Skeletal muscle satellite cell (primary cell): ENCODE measurements around the gene HDGF.
A peak's percentile ranks its signal among the peaks of the same experiment; 100 is the strongest.

Source experiments
- H3K27me3 ChIP-seq: 2 replicates; pipeline ENCODE4 v1.7.0; 2013; ENCODE audit warnings: low read length; ENCODE audit not compliant: control insufficient read depth, insufficient read depth
- H3K36me3 ChIP-seq: 2 replicates; pipeline ENCODE4 v1.7.0; 2013; ENCODE audit warnings: mild to moderate bottlenecking, control low read depth, low read length; ENCODE audit not compliant: insufficient read depth
- H3K4me1 ChIP-seq: 2 replicates; pipeline ENCODE4 v1.7.0; 2013; ENCODE audit warnings: low read length; ENCODE audit not compliant: control insufficient read depth, insufficient read depth
- H3K4me2 ChIP-seq: 2 replicates; pipeline ENCODE4 v1.7.0; 2013; ENCODE audit warnings: mild to moderate bottlenecking, low read length
- H3K4me3 ChIP-seq: 2 replicates; pipeline ENCODE4 v1.7.0; 2013; ENCODE audit warnings: low read length
- H3K9ac ChIP-seq: 2 replicates; pipeline ENCODE4 v1.7.0; 2013; ENCODE audit warnings: mild to moderate bottlenecking, low read depth, low read length, moderate library complexity
- H3K9me3 ChIP-seq: replicated peaks from 2 replicates; pipeline ENCODE4 v1.7.0; 2013; ENCODE audit warnings: mild to moderate bottlenecking, control low read depth, low read length

The HDGF gene

GRCh38 chr1:156709757-156710489 lies 41.6 kb downstream of the HDGF start:
- Histone ChIP-seq H3K9me3 (no peaks in the 10 kb centered on the region), H3K4me3 (no peak overlapping the region), H3K4me2 (peak overlapping the region; percentile 24), H3K9ac (no peak overlapping the region), H3K27me3 (peaks cover 14% of the 10 kb centered on the region), H3K36me3 (no peaks in the 10 kb centered on the region), H3K4me1 (peaks cover 40% of the 10 kb centered on the region)

GRCh38 chr1:156709031-156709430 lies 42.4 kb downstream of the HDGF start:
- Histone ChIP-seq H3K36me3 (no peaks in the 10 kb centered on the region), H3K4me3 (no peak overlapping the region), H3K4me2 (no peak overlapping the region), H3K4me1 (peaks cover 47% of the 10 kb centered on the region), H3K27me3 (peaks cover 23% of the 10 kb centered on the region), H3K9ac (no peak overlapping the region), H3K9me3 (no peaks in the 10 kb centered on the region)

DNA sequence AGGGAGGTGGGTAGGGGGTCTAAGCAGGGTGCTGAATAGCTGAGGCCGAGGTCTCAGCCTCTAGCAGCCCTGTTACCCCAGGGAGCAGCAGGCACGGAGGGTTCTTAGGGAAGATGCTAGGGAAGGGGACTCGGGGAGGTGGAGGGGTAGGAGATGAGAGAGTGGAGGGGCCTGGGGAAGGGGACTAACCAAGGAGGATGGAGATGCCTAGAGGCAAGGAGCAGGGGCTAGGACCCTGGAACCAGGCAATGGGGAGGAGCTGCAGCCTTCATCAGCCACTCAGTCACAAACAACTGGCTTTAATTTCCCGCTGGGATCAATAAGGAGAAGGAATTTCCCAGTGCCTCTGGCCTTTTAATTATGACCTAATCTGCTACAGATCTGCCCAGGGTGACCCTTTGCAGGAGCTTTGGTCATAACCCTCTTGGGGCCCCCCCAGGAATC lies 43.2 kb downstream of the HDGF start:
- Histone ChIP-seq H3K36me3 (no peaks in the 10 kb centered on the region), H3K4me2 (no peak overlapping the region), H3K9me3 (no peaks in the 10 kb centered on the region), H3K4me3 (no peak overlapping the region), H3K9ac (no peak overlapping the region), H3K4me1 (peaks cover 47% of the 10 kb centered on the region), H3K27me3 (peaks cover 31% of the 10 kb centered on the region)

GRCh38 chr1:156707417-156708217 lies 43.9 kb downstream of the HDGF start:
- no peak overlapping the region for H3K4me2 ChIP-seq
- no peak overlapping the region for H3K4me3 ChIP-seq
- no peaks in the 10 kb centered on the region for H3K36me3 ChIP-seq
- no peak overlapping the region for H3K9ac ChIP-seq
- H3K9me3 ChIP-seq, result no peaks in the 10 kb centered on the region
- peaks cover 34% of the 10 kb centered on the region for H3K27me3 ChIP-seq
- H3K4me1 ChIP-seq, result peaks cover 47% of the 10 kb centered on the region

- Histone ChIP-seq H3K4me3 (peak overlapping the region; percentile 66), H3K4me2 (peak overlapping the region; percentile 91), H3K36me3 (no peaks in the 10 kb centered on the region), H3K9me3 (no peaks in the 10 kb centered on the region), H3K27me3 (peaks cover 35% of the 10 kb centered on the region), H3K4me1 (peaks cover 47% of the 10 kb centered on the region), H3K9ac (peak overlapping the region; percentile 33)
Measured at GRCh38 chr1:156706657-156707416, 44.6 kb downstream of the HDGF start.

DNA sequence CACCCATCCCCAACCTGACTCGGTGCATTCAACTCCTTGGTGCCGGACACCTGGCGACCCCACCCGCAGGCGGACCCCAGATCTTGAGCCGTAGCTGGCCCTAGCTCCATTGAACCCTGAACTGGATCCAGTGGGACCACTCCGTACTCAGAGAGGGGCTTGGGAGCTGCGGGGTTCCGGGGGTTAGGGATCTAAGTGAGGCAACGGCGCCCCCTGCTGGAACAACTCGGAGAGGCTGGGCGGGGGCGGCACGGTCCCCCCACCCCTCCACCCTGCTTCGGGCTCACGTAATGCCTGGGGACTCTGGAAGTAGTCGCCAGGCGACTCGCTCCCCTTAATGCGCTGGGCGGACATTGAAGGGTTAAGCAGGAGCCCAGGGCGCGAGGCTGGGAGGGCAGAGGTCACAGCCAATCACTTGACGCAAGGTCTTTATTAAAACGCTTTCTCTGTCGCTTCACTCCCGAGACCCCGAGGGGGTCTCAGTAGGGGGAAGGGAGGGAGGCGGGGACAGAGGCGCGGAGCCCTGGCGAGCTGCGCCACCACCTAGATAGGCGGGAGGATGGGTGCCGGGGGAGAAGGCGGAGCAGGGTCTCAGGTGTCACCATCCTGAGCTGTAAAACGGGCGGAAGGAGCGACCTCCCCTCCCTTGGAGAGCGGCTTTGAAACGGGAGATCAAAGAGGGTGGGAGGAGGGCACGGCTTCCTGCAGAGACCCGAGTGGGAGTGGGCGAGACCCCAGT lies 45.4 kb downstream of the HDGF start:
- H3K27me3 ChIP-seq, result peaks cover 42% of the 10 kb centered on the region
- H3K4me1 ChIP-seq, result peaks cover 47% of the 10 kb centered on the region
- no peaks in the 10 kb centered on the region for H3K9me3 ChIP-seq
- no peaks in the 10 kb centered on the region for H3K36me3 ChIP-seq
- peak overlapping the region; percentile 33 for H3K9ac ChIP-seq
- peak overlapping the region; percentile 91 for H3K4me2 ChIP-seq
- H3K4me3 ChIP-seq, result peak overlapping the region; percentile 66

DNA sequence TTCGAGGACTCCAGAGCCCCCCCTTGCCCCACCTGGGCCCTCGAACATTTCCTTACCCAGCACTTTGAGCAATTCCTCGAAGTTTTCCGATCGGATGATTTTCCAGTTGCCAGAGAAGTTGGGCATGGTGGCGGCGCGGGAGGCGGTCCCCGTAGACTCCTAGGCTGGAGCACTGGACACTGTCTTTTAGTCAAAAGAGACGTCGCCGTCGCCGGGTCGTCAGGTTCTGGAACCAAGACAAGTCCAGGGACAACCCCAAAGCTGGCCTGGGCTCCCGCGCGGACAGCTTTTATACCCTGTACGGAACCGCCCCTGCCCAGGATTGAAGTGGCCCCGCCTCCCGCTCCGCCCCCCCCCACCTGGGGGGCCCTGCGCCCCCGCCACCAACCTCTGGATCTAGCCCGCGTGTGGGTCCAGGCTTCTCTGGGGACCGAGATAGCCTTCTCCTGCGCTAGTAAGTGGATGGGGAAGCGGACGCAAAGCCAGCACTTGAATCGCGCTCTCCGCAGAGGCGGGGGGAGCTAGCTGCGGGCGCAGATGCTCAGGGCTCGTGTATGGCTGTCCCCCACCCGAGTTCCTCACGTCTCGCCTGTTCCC lies 46.1 kb downstream of the HDGF start, which contains the start of gene CRABP2:
CRABP2 (minus strand) TSS at position 263 of the 597 bp plus-strand sequence; CDS start at position 126, 137 bp downstream.
- no peaks in the 10 kb centered on the region for H3K9me3 ChIP-seq
- H3K9ac ChIP-seq, result peak within 1 kb of the TSS; percentile 49
- H3K4me2 ChIP-seq, result peak within 1 kb of the TSS; percentile 91
- peak within 1 kb of the TSS; percentile 66 for H3K4me3 ChIP-seq
- peaks cover 43% of the 10 kb centered on the region for H3K4me1 ChIP-seq
- H3K27me3 ChIP-seq, result peaks cover 46% of the 10 kb centered on the region
- H3K36me3 ChIP-seq, result no peaks in the 10 kb centered on the region

DNA sequence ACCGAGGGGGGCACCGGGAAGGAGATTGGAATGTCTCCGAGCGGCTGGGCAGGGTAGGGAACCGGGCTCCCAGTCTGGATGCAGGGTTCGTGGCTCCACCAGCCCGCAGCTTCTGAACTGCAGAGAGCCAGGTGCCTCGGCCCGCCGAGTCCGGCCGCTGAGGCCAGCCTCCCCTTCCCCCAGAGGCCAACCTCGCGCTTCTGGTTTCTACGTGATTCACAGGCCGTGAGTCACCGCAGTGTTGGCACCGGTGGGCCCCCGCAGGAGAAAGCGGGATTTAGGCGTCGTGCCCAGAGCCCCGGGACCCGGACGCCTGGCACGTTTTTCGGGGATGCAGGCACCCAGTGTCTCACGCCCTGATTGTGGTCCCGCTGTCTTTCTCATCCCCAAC lies 46.5 kb downstream of the HDGF start:
- Histone ChIP-seq H3K27me3 (peaks cover 47% of the 10 kb centered on the region), H3K9ac (peak overlapping the region; percentile 49), H3K4me3 (peak overlapping the region; percentile 64), H3K36me3 (no peaks in the 10 kb centered on the region), H3K4me1 (peaks cover 39% of the 10 kb centered on the region), H3K9me3 (no peaks in the 10 kb centered on the region), H3K4me2 (peak overlapping the region; percentile 91)

DNA sequence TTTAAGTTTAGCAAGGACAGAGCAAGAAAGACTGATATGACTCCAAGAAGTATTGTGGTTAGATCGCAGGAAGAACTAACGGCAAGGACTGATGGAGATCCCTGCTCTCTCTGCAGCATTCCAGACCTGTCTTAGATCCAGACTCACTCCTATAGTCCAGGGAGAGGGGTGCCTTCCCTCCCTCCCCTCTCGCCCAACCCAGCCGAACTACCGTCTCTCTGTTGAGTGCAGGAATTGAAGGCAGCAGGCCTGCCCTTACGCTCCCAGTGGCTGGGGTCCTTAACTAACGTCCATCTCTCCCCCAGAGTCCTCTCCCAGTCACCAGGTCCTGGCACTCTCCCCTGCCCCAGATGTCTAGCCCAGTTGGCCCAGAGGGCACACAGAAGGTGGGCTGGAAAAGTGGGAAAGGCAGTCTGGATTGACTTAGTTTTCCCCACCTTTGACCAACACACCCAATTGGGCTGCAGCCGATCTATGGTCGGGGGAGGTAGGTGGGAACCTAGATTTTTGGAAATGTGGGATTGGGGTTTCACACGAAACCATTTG lies 47.2 kb downstream of the HDGF start:
- Histone ChIP-seq H3K4me3 (no peak overlapping the region), H3K27me3 (peaks cover 47% of the 10 kb centered on the region), H3K4me1 (peaks cover 32% of the 10 kb centered on the region), H3K9me3 (no peaks in the 10 kb centered on the region), H3K4me2 (peak overlapping the region; percentile 91), H3K36me3 (no peaks in the 10 kb centered on the region), H3K9ac (no peak overlapping the region)

GRCh38 chr1:156703741-156704140 lies 47.7 kb downstream of the HDGF start:
- no peak overlapping the region for H3K4me2 ChIP-seq
- H3K4me1 ChIP-seq, result peaks cover 30% of the 10 kb centered on the region
- H3K9ac ChIP-seq, result no peak overlapping the region
- H3K9me3 ChIP-seq, result no peaks in the 10 kb centered on the region
- no peaks in the 10 kb centered on the region for H3K36me3 ChIP-seq
- no peak overlapping the region for H3K4me3 ChIP-seq
- H3K27me3 ChIP-seq, result peaks cover 47% of the 10 kb centered on the region
